Thyroid gland (tissue), 4 donors: ENCODE measurements around the gene DDI1.

Source experiments
- POLR2A ChIP-seq, 2 donors: fragments of 450-650 bp; IDR thresholded peaks; one replicate each; pipeline ENCODE4 v1.6.1; 2017; ENCODE audit warnings: antibody characterized with exemption in 2 of 2, mild to moderate bottlenecking in 2 of 2, moderate library complexity in 1 of 2
- TF ChIP-seq, protein P1 (sequence below), 6 experiments: fragments of 200-600 bp in 3 of 6; fragments of 450-650 bp in 3 of 6; sonication (generic) in 3 of 6; IDR thresholded peaks; one replicate each; pipeline ENCODE4 v1.5.1; 2016 to 2019; ENCODE audit warnings: antibody characterized with exemption in 6 of 6, mild to moderate bottlenecking in 2 of 6, inconsistent platforms in 1 of 6, moderate library complexity in 1 of 6

DNA sequence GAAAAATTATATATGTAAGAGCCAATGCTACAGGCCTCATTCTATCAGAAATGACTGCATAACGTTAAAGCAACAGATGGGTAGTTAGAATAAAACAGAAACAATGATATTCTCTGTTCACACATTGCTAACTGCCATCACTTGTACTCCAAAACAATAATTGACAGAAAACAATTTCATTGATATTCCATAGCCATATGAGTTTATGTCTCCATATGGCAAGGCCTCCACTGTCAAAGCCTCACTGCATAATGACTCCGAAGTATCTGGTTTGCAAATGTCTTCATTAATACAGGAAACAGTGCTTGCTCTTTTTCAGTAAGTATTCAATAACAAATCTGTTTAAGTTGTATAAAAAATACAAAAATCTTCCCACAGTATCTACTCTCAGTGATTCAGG lies 9.9 kb downstream of the DDI1 start:
- TF ChIP-seq POLR2A (IDR thresholded peaks at IDR 0.05): no peak
- TF ChIP-seq, protein P1, sequence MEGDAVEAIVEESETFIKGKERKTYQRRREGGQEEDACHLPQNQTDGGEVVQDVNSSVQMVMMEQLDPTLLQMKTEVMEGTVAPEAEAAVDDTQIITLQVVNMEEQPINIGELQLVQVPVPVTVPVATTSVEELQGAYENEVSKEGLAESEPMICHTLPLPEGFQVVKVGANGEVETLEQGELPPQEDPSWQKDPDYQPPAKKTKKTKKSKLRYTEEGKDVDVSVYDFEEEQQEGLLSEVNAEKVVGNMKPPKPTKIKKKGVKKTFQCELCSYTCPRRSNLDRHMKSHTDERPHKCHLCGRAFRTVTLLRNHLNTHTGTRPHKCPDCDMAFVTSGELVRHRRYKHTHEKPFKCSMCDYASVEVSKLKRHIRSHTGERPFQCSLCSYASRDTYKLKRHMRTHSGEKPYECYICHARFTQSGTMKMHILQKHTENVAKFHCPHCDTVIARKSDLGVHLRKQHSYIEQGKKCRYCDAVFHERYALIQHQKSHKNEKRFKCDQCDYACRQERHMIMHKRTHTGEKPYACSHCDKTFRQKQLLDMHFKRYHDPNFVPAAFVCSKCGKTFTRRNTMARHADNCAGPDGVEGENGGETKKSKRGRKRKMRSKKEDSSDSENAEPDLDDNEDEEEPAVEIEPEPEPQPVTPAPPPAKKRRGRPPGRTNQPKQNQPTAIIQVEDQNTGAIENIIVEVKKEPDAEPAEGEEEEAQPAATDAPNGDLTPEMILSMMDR (IDR thresholded peaks at IDR 0.05): no peak
